ENCODE measurements around the gene CETN2. TPM values are rescaled to one million over a fixed set of nuclear protein-coding genes. Genes with fewer than 3 reads are reported as not detected.

Gene CETN2
- total RNA-seq, 2 experiments from 2014 or later = 8.3 to 8.8 TPM

DNA sequence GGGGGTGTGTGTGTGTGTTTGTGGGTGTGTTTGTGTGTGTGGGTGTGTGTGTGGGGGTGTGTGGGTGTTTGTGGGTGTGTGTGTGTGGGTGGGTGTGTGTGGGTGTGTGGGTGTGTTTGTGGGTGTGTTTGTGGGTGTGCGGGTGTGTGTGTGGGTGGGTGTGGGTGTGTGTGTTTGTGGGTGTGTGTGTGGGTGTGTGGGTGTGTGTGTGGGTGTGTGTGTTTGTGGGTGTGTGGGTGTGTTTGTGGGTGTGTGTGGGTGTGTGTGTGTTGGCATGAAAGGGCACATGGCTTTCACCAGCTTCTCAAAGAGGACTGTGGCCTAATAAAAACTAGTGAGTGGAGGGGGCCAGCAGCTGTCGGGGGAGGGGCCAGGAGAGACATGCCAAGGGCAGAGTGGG is 42.0 kb upstream of the CETN2 start:
- POLR2A ChIA-PET = no interaction called here
- H3K9me3 Mint-ChIP-seq = no peaks in the 10 kb centered on the region
- DNase-seq (no peak), ATAC-seq (no peak)
- peaks cover 5% of the 10 kb centered on the region for H3K36me3 Mint-ChIP-seq (ENCODE audit: low read depth)
- H3K4me3 Mint-ChIP-seq = no peak overlapping the region
- CTCF ChIA-PET = no interaction called here
- peaks cover 3% of the 10 kb centered on the region for H3K4me1 Mint-ChIP-seq (ENCODE audit: low read depth)
- H3K27ac Mint-ChIP-seq = peak overlapping the region; percentile 20
- intact Hi-C loops (cut with micrococcal nuclease) = no loop called here
- TF ChIP-seq CTCF (IDR thresholded peaks at IDR 0.05) = no peak
- no peaks in the 10 kb centered on the region for H3K27me3 Mint-ChIP-seq

DNA sequence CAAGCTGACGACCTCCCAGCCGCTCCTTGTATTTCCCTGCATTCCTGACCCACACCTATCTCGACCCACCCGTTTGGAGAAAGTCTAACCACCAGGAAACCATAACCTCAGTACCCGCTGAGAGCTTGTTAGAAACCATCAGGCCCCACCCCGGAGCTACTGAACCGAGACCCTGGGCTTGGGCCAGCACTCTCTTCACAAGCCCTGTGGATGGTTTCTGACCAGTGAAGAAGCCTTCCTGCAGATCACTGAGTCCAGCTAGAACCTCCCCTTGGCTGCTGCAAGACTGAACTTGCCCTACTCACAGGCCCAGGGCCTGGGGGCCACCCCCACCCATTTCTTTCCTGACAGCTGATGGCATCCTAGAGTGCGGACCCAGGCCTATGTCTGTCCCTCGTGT is 40.7 kb upstream of the CETN2 start:
- no peak for ATAC-seq
- intact Hi-C loops (cut with micrococcal nuclease) = no loop called here
- Mint-ChIP-seq H3K9me3 (no peaks in the 10 kb centered on the region), H3K4me1 (ENCODE audit: low read depth) (peaks cover 3% of the 10 kb centered on the region), H3K4me3 (no peak overlapping the region), H3K27ac (no peak overlapping the region), H3K27me3 (no peaks in the 10 kb centered on the region), H3K36me3 (ENCODE audit: low read depth) (peaks cover 5% of the 10 kb centered on the region)
- POLR2A ChIA-PET = interaction anchor here (0.7 kb wide), 1 partner anchor 40 kb away, joined by 3 read pairs; the partner anchor contains the start of genes CETN2 and NSDHL
- CTCF ChIA-PET = no interaction called here
- DNase-seq = no peak
- TF ChIP-seq CTCF (IDR thresholded peaks at IDR 0.05) = no peak

GRCh38 chrX:152869972-152870371 is 39.4 kb upstream of the CETN2 start:
- Mint-ChIP-seq H3K27me3 (no peaks in the 10 kb centered on the region), H3K27ac (no peak overlapping the region), H3K36me3 (ENCODE audit: low read depth) (peaks cover 5% of the 10 kb centered on the region), H3K4me1 (ENCODE audit: low read depth) (peaks cover 3% of the 10 kb centered on the region), H3K4me3 (no peak overlapping the region), H3K9me3 (no peaks in the 10 kb centered on the region)
- POLR2A ChIA-PET = no interaction called here
- no peak for ATAC-seq
- intact Hi-C loops (cut with micrococcal nuclease) = no loop called here
- DNase-seq = no peak
- CTCF ChIA-PET = no interaction called here
- no peak for TF ChIP-seq CTCF (IDR thresholded peaks at IDR 0.05)

DNA sequence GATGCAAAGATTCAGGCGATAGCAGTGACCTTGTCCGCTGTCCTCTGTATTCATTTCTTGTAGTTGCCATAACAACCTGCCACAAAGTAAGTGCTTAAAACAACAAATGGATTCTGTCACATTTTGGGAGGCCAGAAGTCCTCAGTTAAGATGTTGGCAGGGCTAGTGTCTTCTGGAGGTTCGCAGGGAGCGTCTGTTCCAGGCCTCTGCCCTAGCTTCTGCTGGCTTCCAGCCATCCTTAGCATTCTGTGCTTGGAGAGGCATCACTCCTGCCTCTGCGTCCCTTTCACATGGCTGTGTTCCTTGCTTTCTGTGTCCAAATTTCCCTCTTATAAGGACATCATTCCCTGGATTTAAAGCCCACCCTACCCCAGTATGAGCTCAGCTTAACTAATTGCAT is 35.8 kb upstream of the CETN2 start:
- ChIA-PET POLR2A (no interaction called here), CTCF (no interaction called here)
- ATAC-seq = no peak
- Mint-ChIP-seq H3K4me3 (no peak overlapping the region), H3K27ac (no peak overlapping the region), H3K9me3 (no peaks in the 10 kb centered on the region), H3K27me3 (no peaks in the 10 kb centered on the region), H3K36me3 (ENCODE audit: low read depth) (peaks cover 9% of the 10 kb centered on the region), H3K4me1 (ENCODE audit: low read depth) (no peaks in the 10 kb centered on the region)
- no peak for DNase-seq
- intact Hi-C loops (cut with micrococcal nuclease) = no loop called here
- no peak for TF ChIP-seq CTCF (IDR thresholded peaks at IDR 0.05)

DNA sequence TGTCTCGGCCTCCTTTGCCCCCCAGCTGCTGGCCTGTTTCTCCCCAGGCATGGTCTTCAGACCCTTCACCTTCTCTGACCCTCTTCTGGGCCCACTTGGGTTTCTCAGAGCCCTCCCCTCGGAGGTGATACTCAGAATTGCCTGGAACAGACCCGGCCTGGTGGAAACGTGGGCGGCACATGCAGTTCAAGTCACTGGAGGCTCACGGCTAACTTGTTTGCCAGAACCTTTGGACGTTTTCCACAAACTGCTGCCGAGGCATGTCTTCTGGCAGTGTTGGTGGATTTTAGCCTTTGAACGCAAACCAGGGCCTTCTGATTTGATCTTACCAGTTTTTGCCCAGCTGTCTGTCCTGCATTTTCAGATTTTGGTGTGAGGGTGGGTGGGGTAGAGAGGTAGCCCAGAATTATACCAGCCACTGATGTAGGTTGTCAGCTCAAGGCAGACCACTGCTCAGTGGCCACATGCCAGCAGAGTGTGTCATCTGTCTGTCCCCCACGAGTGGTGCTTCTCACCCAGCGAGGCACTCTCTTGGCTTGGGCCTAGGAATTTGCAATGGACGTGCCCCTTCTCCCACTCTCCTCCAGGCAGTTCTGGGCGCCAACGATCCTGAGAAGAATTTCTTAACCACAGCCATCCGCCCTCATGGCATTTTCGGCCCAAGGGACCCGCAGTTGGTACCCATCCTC is 34.8 kb upstream of the CETN2 start:
- ATAC-seq = no peak
- ChIA-PET CTCF (no interaction called here), POLR2A (no interaction called here)
- Mint-ChIP-seq H3K27ac (no peak overlapping the region), H3K4me3 (no peak overlapping the region), H3K4me1 (ENCODE audit: low read depth) (no peaks in the 10 kb centered on the region), H3K27me3 (no peaks in the 10 kb centered on the region), H3K9me3 (no peaks in the 10 kb centered on the region), H3K36me3 (ENCODE audit: low read depth) (peaks cover 7% of the 10 kb centered on the region)
- intact Hi-C loops (cut with micrococcal nuclease) = no loop called here
- DNase-seq = no peak
- no peak for TF ChIP-seq CTCF (IDR thresholded peaks at IDR 0.05)
